ENCODE results near the gene PUS1.

GRCh38 chr12:131918311-131919050 is 10.6 kb upstream of the PUS1 start:
- TF ChIP-seq REST (IDR thresholded peaks at IDR 0.05; ENCODE audit: low read depth) (no peak), MAX (IDR thresholded peaks at IDR 0.05) (no peak), RAD21 (IDR thresholded peaks at IDR 0.05; ENCODE audit: low read depth) (no peak), CTCF (IDR thresholded peaks at IDR 0.05 in 2 of 3, conservative IDR thresholded peaks at IDR 0.05 in 1 of 3; ENCODE audit: borderline replicate concordance in 1 of 3, insufficient read depth in 1 of 3, low read depth in 2 of 3, low read length in 2 of 3) (no peak), SP1 (IDR thresholded peaks at IDR 0.05; ENCODE audit: low read depth) (no peak), EZH2 (IDR thresholded peaks at IDR 0.05) (no peak), POLR2AphosphoS5 (IDR thresholded peaks at IDR 0.05; ENCODE audit: low read depth, low read length) (no peak), POLR2A (IDR thresholded peaks at IDR 0.05; ENCODE audit: borderline replicate concordance, extremely low read depth, insufficient read depth, insufficient read length) (no peak), CBX3 (IDR thresholded peaks at IDR 0.05; ENCODE audit: low read depth) (no peak), EZH2phosphoT487 (IDR thresholded peaks at IDR 0.05; ENCODE audit: borderline replicate concordance) (no peak)

All from HCT116 (cell line).